ENCODE results near the gene VSIR. TPM values are rescaled to one million over a fixed set of nuclear protein-coding genes. Genes with fewer than 3 reads are reported as not detected.
A peak's percentile ranks its signal among the peaks of the same experiment; 100 is the strongest.

Gene VSIR
- total RNA-seq, result not detected in 2 replicates
- long read RNA-seq, result 0 reads

DNA sequence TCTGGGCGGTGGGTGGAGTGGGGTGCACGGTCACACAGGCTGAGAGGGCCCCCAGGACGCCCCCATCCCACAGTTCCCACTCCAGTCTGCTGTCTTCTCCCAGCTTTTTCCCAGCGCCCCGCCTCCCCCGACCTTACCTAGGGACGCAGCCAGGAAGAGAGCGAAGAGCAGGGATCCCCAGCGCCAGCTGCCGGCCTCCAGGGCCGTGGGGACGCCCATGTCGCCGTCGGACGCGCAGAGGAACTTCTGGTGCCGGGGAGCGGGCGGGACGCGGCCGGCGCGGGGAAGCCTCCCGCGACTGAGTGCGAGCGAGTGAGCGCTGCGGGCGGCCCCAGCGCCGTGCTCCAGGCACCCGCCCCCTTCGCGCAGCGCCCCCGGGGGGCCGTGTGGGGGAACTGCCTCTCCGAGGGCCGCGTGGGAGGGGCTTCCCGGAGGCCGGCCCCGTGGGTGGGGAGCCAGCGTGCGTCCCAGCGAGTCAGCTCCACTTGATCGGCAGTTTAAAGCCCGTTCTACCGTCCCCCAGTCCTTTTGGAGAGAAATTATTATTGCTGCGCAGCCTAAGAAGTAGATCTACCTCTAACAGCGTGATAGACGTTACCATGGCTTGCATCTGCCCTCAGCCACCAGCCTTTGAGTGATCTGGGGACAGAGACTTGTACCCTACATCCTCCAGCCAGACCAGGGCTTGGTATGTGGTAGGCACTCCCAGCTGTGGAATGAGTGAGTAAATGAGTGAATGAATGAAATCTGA, at the start of gene VSIR:
Gene VSIR, minus strand, starts transcription at position 300 of the 751 bp plus-strand sequence. Its CDS starts 81 bp downstream, at position 219.
- Mint-ChIP-seq H3K4me1 (peaks cover 9% of the 10 kb centered on the region), H3K27me3 (ENCODE audit: low read depth) (peaks cover 9% of the 10 kb centered on the region), H3K36me3 (ENCODE audit: low read depth) (no peaks in the 10 kb centered on the region), H3K4me3 (no peak within 1 kb of the TSS), H3K9me3 (no peaks in the 10 kb centered on the region), H3K27ac (ENCODE audit: unreplicated experiment) (no peak within 1 kb of the TSS)
- TF ChIP-seq CTCF (conservative IDR thresholded peaks at IDR 0.05), result peak; percentile 89
- DNase-seq (ENCODE audit: low read depth, low spot score), result peak; percentile 80

GRCh38 chr10:71821909-71822763, 48.8 kb upstream of the VSIR start:
- no peak for TF ChIP-seq CTCF (conservative IDR thresholded peaks at IDR 0.05)

GRCh38 chr10:71820966-71821365, 47.6 kb upstream of the VSIR start:
- no peaks in the 10 kb centered on the region for H3K4me1 Mint-ChIP-seq
- no peak overlapping the region for H3K4me3 Mint-ChIP-seq
- DNase-seq (ENCODE audit: low read depth, low spot score), result no peak
- peaks cover 8% of the 10 kb centered on the region for H3K36me3 Mint-ChIP-seq (ENCODE audit: low read depth)
- no peaks in the 10 kb centered on the region for H3K9me3 Mint-ChIP-seq
- H3K27ac Mint-ChIP-seq (ENCODE audit: unreplicated experiment), result no peak overlapping the region
- TF ChIP-seq CTCF (conservative IDR thresholded peaks at IDR 0.05), result no peak
- H3K27me3 Mint-ChIP-seq (ENCODE audit: low read depth), result no peaks in the 10 kb centered on the region

More at GRCh38 chr10:71821909-71822763, 48.8 kb upstream of the VSIR start:
- no peaks in the 10 kb centered on the region for H3K4me1 Mint-ChIP-seq
- DNase-seq (ENCODE audit: low read depth, low spot score), result no peak
- H3K36me3 Mint-ChIP-seq (ENCODE audit: low read depth), result peaks cover 6% of the 10 kb centered on the region
- H3K27ac Mint-ChIP-seq (ENCODE audit: unreplicated experiment), result no peak overlapping the region
- no peak overlapping the region for H3K4me3 Mint-ChIP-seq
- H3K9me3 Mint-ChIP-seq, result no peaks in the 10 kb centered on the region
- no peaks in the 10 kb centered on the region for H3K27me3 Mint-ChIP-seq (ENCODE audit: low read depth)

- Mint-ChIP-seq H3K27ac (ENCODE audit: unreplicated experiment) (no peak overlapping the region), H3K36me3 (ENCODE audit: low read depth) (peaks cover 13% of the 10 kb centered on the region), H3K4me1 (no peaks in the 10 kb centered on the region), H3K4me3 (no peak overlapping the region), H3K27me3 (ENCODE audit: low read depth) (no peaks in the 10 kb centered on the region), H3K9me3 (no peaks in the 10 kb centered on the region)
- DNase-seq (ENCODE audit: low read depth, low spot score), result no peak
- TF ChIP-seq CTCF (conservative IDR thresholded peaks at IDR 0.05), result no peak
Observed at GRCh38 chr10:71819985-71820384, 46.7 kb upstream of the VSIR start.

DNA sequence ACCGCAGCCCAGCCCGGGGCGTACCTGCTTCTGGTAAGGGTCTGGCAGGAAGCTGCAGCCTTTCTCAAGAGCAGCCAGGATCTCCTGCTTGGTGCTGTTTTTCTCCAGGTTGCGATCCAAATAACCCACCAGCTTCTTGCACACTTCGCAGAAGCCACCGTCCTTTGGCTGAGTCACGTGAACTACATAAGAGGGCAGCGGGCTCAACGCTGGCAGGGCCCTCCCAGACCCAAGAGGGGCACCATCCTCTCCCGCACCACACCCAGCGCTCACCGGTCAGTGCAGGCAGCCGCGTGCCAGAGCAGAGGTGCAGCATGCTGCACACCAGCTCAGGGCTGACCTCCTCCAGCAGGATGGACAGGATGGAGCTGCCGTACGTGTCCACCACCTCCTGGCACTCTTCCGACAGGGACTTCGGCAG, 46.1 kb upstream of the VSIR start:
- no peak overlapping the region for H3K27ac Mint-ChIP-seq (ENCODE audit: unreplicated experiment)
- no peak for TF ChIP-seq CTCF (conservative IDR thresholded peaks at IDR 0.05)
- no peak for DNase-seq (ENCODE audit: low read depth, low spot score)
- H3K27me3 Mint-ChIP-seq (ENCODE audit: low read depth), result no peaks in the 10 kb centered on the region
- H3K9me3 Mint-ChIP-seq, result no peaks in the 10 kb centered on the region
- H3K4me1 Mint-ChIP-seq, result no peaks in the 10 kb centered on the region
- H3K36me3 Mint-ChIP-seq (ENCODE audit: low read depth), result peaks cover 13% of the 10 kb centered on the region
- H3K4me3 Mint-ChIP-seq, result no peak overlapping the region

Data from neural crest cell (in vitro differentiated cells).